Panc1 (cell line): Measurements from ENCODE around the gene PIGC. TPM values are rescaled to one million over a fixed set of nuclear protein-coding genes. Genes with fewer than 3 reads are reported as not detected.

Experiments used
- ATAC-seq: fragments of 200-7000 bp; cut with Tn5 transposase; 2 replicates; pipeline ENCODE4 v1.9.1; 2020; ENCODE audit warnings: mild to moderate bottlenecking, moderate library complexity
- BruUV-seq: library from RNA; stranded (reverse); fragments of 400-500 nt; replicated peaks from 2 replicates; lab custom pipeline; 2021; lab: Mats Ljungman, UMichigan
- CTCF ChIA-PET: fragments of 300-600 bp; sonication (Branson Sonifier 250); formaldehyde crosslinking; loops from one replicate; lab custom pipeline; 2022; ENCODE audit warnings: antibody characterized with exemption; lab: Charles Lee
- POLR2A ChIA-PET: fragments of 300-600 bp; sonication (Branson Sonifier 250); formaldehyde crosslinking; loops from one replicate; lab custom pipeline; 2022; ENCODE audit warnings: antibody characterized with exemption; lab: Charles Lee
- DNase-seq: peaks from one replicate; pipeline ENCODE4 v3.0.0-alpha.2; 2010; ENCODE audit warnings: low read depth, low spot score
- H3K27ac ChIP-seq: 2 replicates; pipeline ENCODE4 v1.5.1; 2011; ENCODE audit warnings: mild to moderate bottlenecking, low read length, inconsistent platforms
- H3K27me3 ChIP-seq: fragments of 200-500 bp; sonication (Bioruptor generic); 2 replicates; pipeline ENCODE4 v1.6.0; 2014; ENCODE audit warnings: low read length, inconsistent platforms; ENCODE audit not compliant: control insufficient read depth, insufficient read depth
- H3K36me3 ChIP-seq: fragments of 200-500 bp; sonication (Bioruptor generic); 2 replicates; pipeline ENCODE4 v1.5.1; 2014; ENCODE audit warnings: inconsistent platforms, mild to moderate bottlenecking, low read length, moderate library complexity; ENCODE audit not compliant: control insufficient read depth, insufficient read depth
- H3K4me1 ChIP-seq: 2 replicates; pipeline ENCODE4 v1.5.1; 2011; ENCODE audit warnings: inconsistent platforms, mild to moderate bottlenecking, low read length, moderate library complexity; ENCODE audit not compliant: control insufficient read depth, insufficient read depth
- H3K4me3 ChIP-seq, 2 experiments: 2 replicates each; pipeline ENCODE4 v1.5.1; 2011 to 2012; ENCODE audit warnings: low read depth in 2 of 2, low read length in 2 of 2, mild to moderate bottlenecking in 2 of 2, inconsistent platforms in 1 of 2, moderate library complexity in 1 of 2
- H3K9me3 ChIP-seq: fragments of 200-500 bp; sonication (Bioruptor generic); 2 replicates; pipeline ENCODE4 v1.5.1; 2014; ENCODE audit warnings: low read depth, mild to moderate bottlenecking, inconsistent platforms, low read length, moderate library complexity; ENCODE audit not compliant: control insufficient read depth, insufficient read depth
- POLR2AphosphoS5 ChIP-seq: IDR thresholded peaks from 2 replicates; pipeline ENCODE4 v1.6.1; 2012; ENCODE audit warnings: mild to moderate bottlenecking, low read depth, low read length, moderate library complexity
- SIN3A ChIP-seq: IDR thresholded peaks from 2 replicates; pipeline ENCODE4 v1.6.1; 2012; ENCODE audit warnings: low read depth, mild to moderate bottlenecking, low read length, moderate library complexity, borderline replicate concordance; ENCODE audit not compliant: insufficient read depth
- TCF7L2 ChIP-seq: IDR thresholded peaks from 2 replicates; pipeline ENCODE4 v1.6.1; 2011; ENCODE audit warnings: mild to moderate bottlenecking, low read depth, low read length, inconsistent platforms
- in situ Hi-C: cut with HindIII; loops from 2 replicates; pipeline ENCODE4 v1.10.0; 2016; ENCODE audit warnings: low sequenced_read_pairs, low pct_unique_long_range_greater_than_20kb
- intact Hi-C: fragments of 100-400 bp; cut with micrococcal nuclease; formaldehyde crosslinking; loops from one replicate; pipeline ENCODE4 v1.10.0; 2022; ENCODE audit not compliant: unreplicated experiment
- total RNA-seq: library from RNA; stranded (reverse); gene quantifications from one replicate; pipeline ENCODE4 v1.2.1, GENCODE V29; 2021; ENCODE audit not compliant: unreplicated experiment
- TF ChIP-seq, protein P1 (sequence below), 2 experiments: IDR thresholded peaks; 2 replicates each; pipeline ENCODE4 v1.6.1; 2011 to 2012; ENCODE audit warnings: low read depth in 2 of 2, control low read depth in 1 of 2, low read length in 1 of 2, mild to moderate bottlenecking in 1 of 2, moderate library complexity in 1 of 2; ENCODE audit not compliant: insufficient read depth in 1 of 2
- TF ChIP-seq, protein P2 (sequence below): fragments of 450-650 bp; IDR thresholded peaks from 2 replicates; pipeline ENCODE4 v1.5.1; 2017; ENCODE audit warnings: mild to moderate bottlenecking

Gene PIGC
- total RNA-seq, 1 experiment from 2014 or later: 23.6 TPM

DNA sequence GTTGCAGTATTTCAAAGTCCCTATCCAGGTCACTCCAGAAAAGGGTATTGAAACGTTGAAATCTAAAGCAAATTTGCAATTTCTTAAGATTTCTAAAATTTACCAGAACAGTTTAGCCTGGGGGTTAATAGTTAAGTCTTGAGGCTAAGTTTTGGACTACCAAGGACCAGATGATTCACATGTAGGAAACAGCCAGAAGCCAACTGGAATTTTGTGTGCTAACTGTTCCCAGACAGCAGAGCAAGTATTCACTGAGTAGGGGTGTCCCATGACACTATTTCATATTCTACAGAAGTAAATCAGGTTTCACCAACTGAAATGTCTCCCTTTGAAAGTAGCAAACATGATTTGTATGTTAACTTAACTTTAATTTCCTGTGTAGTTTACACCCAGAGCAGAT lies 34.9 kb downstream of the PIGC start:
- Histone ChIP-seq H3K27ac (no peak overlapping the region), H3K4me1 (no peaks in the 10 kb centered on the region), H3K27me3 (no peaks in the 10 kb centered on the region), H3K36me3 (no peaks in the 10 kb centered on the region), H3K4me3 (no peak overlapping the region), H3K9me3 (no peaks in the 10 kb centered on the region)
- in situ Hi-C loops: no loop called here
- ChIA-PET POLR2A (no interaction called here), CTCF (no interaction called here)
- no TSS peak for BruUV-seq
- TF ChIP-seq TCF7L2 (no peak), POLR2AphosphoS5 (no peak), SIN3A (no peak)
- TF ChIP-seq, protein P1, sequence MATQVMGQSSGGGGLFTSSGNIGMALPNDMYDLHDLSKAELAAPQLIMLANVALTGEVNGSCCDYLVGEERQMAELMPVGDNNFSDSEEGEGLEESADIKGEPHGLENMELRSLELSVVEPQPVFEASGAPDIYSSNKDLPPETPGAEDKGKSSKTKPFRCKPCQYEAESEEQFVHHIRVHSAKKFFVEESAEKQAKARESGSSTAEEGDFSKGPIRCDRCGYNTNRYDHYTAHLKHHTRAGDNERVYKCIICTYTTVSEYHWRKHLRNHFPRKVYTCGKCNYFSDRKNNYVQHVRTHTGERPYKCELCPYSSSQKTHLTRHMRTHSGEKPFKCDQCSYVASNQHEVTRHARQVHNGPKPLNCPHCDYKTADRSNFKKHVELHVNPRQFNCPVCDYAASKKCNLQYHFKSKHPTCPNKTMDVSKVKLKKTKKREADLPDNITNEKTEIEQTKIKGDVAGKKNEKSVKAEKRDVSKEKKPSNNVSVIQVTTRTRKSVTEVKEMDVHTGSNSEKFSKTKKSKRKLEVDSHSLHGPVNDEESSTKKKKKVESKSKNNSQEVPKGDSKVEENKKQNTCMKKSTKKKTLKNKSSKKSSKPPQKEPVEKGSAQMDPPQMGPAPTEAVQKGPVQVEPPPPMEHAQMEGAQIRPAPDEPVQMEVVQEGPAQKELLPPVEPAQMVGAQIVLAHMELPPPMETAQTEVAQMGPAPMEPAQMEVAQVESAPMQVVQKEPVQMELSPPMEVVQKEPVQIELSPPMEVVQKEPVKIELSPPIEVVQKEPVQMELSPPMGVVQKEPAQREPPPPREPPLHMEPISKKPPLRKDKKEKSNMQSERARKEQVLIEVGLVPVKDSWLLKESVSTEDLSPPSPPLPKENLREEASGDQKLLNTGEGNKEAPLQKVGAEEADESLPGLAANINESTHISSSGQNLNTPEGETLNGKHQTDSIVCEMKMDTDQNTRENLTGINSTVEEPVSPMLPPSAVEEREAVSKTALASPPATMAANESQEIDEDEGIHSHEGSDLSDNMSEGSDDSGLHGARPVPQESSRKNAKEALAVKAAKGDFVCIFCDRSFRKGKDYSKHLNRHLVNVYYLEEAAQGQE (IDR thresholded peaks at IDR 0.05; ENCODE audit: insufficient read depth in 1 of 2, low read depth in 2 of 2, low read length in 1 of 2): no peak
- TF ChIP-seq, protein P2, sequence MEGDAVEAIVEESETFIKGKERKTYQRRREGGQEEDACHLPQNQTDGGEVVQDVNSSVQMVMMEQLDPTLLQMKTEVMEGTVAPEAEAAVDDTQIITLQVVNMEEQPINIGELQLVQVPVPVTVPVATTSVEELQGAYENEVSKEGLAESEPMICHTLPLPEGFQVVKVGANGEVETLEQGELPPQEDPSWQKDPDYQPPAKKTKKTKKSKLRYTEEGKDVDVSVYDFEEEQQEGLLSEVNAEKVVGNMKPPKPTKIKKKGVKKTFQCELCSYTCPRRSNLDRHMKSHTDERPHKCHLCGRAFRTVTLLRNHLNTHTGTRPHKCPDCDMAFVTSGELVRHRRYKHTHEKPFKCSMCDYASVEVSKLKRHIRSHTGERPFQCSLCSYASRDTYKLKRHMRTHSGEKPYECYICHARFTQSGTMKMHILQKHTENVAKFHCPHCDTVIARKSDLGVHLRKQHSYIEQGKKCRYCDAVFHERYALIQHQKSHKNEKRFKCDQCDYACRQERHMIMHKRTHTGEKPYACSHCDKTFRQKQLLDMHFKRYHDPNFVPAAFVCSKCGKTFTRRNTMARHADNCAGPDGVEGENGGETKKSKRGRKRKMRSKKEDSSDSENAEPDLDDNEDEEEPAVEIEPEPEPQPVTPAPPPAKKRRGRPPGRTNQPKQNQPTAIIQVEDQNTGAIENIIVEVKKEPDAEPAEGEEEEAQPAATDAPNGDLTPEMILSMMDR: no peak
- intact Hi-C loops: no loop called here
- DNase-seq: no peak
- ATAC-seq: no peak

DNA sequence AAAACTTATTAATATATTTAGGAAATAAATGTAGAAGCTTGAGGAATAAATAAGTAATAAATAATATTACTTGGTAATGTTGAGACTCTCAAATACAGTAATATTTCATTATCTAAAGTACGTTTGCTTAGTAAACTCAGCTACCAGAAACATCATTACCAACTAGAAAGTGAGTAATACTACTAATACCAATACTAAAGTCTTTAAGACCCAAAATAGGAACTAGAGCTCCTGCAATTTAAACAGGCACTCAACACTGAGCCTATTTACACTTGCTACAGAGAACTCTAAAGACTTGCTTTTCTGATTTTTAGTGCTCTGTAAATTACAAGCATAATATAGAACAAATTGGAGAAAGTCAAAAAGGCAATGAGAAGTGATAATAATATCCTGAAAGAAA lies 36.9 kb downstream of the PIGC start:
- ATAC-seq (no peak), DNase-seq (no peak)
- no peak overlapping the region for H3K4me3 ChIP-seq
- in situ Hi-C loops (no loop called here), intact Hi-C loops (no loop called here)
- no peaks in the 10 kb centered on the region; the same call in 1 of the 2 replicates for H3K9me3 ChIP-seq
- ChIA-PET CTCF (no interaction called here), POLR2A (no interaction called here)
- H3K4me1 ChIP-seq: no peaks in the 10 kb centered on the region
- no peaks in the 10 kb centered on the region for H3K36me3 ChIP-seq
- TF ChIP-seq, protein P1 (IDR thresholded peaks at IDR 0.05; ENCODE audit: insufficient read depth in 1 of 2, low read depth in 2 of 2, low read length in 1 of 2): no peak
- no peak for TF ChIP-seq POLR2AphosphoS5
- TF ChIP-seq, protein P2: no peak
- TF ChIP-seq SIN3A: no peak
- no peak for TF ChIP-seq TCF7L2
- no peaks in the 10 kb centered on the region for H3K27me3 ChIP-seq
- no TSS peak for BruUV-seq
- H3K27ac ChIP-seq: no peak overlapping the region
